H9 (cell line): Measurements from ENCODE around the gene RBPJL. TPM values are rescaled to one million over a fixed set of nuclear protein-coding genes. Genes with fewer than 3 reads are reported as not detected.

Experiments
- DNase-seq: peaks from one replicate; pipeline ENCODE4 v3.0.0-alpha.2; 2017
- H2AFZ ChIP-seq: one replicate; pipeline ENCODE4 v1.6.1; 2013; ENCODE audit warnings: mild to moderate bottlenecking, low read length, control low read depth, moderate library complexity
- H2AK5ac ChIP-seq: 2 replicates; pipeline ENCODE4 v1.6.1; 2013; ENCODE audit warnings: low read length, control low read depth, mixed read lengths; ENCODE audit not compliant: insufficient read length
- H2BK120ac ChIP-seq: one replicate; pipeline ENCODE4 v1.6.1; 2013; ENCODE audit warnings: low read depth, mild to moderate bottlenecking, low read length, control low read depth, inconsistent platforms; ENCODE audit not compliant: poor library complexity, severe bottlenecking
- H2BK12ac ChIP-seq: 2 replicates; pipeline ENCODE4 v1.6.1; 2013; ENCODE audit warnings: low read length, control low read depth, mixed read lengths, low read depth; ENCODE audit not compliant: insufficient read length
- H2BK15ac ChIP-seq: 2 replicates; pipeline ENCODE4 v1.6.1; 2013; ENCODE audit warnings: low read depth, low read length, control low read depth
- H2BK20ac ChIP-seq: one replicate; pipeline ENCODE4 v1.6.1; 2013; ENCODE audit warnings: low read depth, mild to moderate bottlenecking, low read length, control low read depth, inconsistent platforms; ENCODE audit not compliant: poor library complexity, severe bottlenecking
- H2BK5ac ChIP-seq: 2 replicates; pipeline ENCODE4 v1.6.1; 2013; ENCODE audit warnings: low read length, control low read depth, mixed read lengths; ENCODE audit not compliant: insufficient read length
- H3K14ac ChIP-seq: 2 replicates; pipeline ENCODE4 v1.6.1; 2013; ENCODE audit warnings: low read length, control low read depth; ENCODE audit not compliant: insufficient read depth
- H3K18ac ChIP-seq: 2 replicates; pipeline ENCODE4 v1.6.1; 2013; ENCODE audit warnings: low read depth, mild to moderate bottlenecking, mixed read lengths, low read length, control low read depth; ENCODE audit not compliant: insufficient read length
- H3K23ac ChIP-seq: 2 replicates; pipeline ENCODE4 v1.6.1; 2013; ENCODE audit warnings: low read length, control low read depth, mixed read lengths, low read depth; ENCODE audit not compliant: insufficient read length
- H3K23me2 ChIP-seq: 2 replicates; pipeline ENCODE4 v1.6.1; 2013; ENCODE audit warnings: low read depth, mild to moderate bottlenecking, mixed read lengths, low read length, control low read depth; ENCODE audit not compliant: insufficient read length, poor library complexity, severe bottlenecking
- H3K27ac ChIP-seq: 2 replicates; pipeline ENCODE4 v1.5.1; 2013; ENCODE audit warnings: low read length, control low read depth, mixed read lengths, low read depth; ENCODE audit not compliant: insufficient read length
- H3K27me3 ChIP-seq: 2 replicates; pipeline ENCODE4 v1.6.1; 2013; ENCODE audit warnings: low read length, control low read depth, inconsistent platforms; ENCODE audit not compliant: insufficient read depth
- H3K4ac ChIP-seq: 2 replicates; pipeline ENCODE4 v1.6.1; 2013; ENCODE audit warnings: low read depth, mild to moderate bottlenecking, control low read depth, inconsistent platforms, low read length, moderate library complexity
- H3K4me1 ChIP-seq: 2 replicates; pipeline ENCODE4 v1.6.1; 2013; ENCODE audit warnings: low read length, control low read depth, inconsistent platforms; ENCODE audit not compliant: insufficient read depth
- H3K4me2 ChIP-seq: 2 replicates; pipeline ENCODE4 v1.6.1; 2013; ENCODE audit warnings: low read length, control low read depth, mixed read lengths; ENCODE audit not compliant: insufficient read length, insufficient read depth
- H3K56ac ChIP-seq: 2 replicates; pipeline ENCODE4 v1.6.1; 2013; ENCODE audit warnings: low read depth, mild to moderate bottlenecking, mixed read lengths, low read length, control low read depth; ENCODE audit not compliant: insufficient read length
- H3K79me1 ChIP-seq: 2 replicates; pipeline ENCODE4 v1.6.1; 2013; ENCODE audit warnings: low read depth, mild to moderate bottlenecking, moderate library complexity, low read length, control low read depth, inconsistent platforms; ENCODE audit not compliant: insufficient read depth, poor library complexity, severe bottlenecking
- H3K79me2 ChIP-seq: 2 replicates; pipeline ENCODE4 v1.6.1; 2013; ENCODE audit warnings: low read length, control low read depth, inconsistent platforms; ENCODE audit not compliant: insufficient read depth
- H3K9ac ChIP-seq: 2 replicates; pipeline ENCODE4 v1.6.1; 2013; ENCODE audit warnings: low read length, control low read depth, mixed read lengths; ENCODE audit not compliant: insufficient read length; ENCODE audit errors: extremely low read depth
- H3K9me3 ChIP-seq: one replicate; pipeline ENCODE4 v1.6.1; 2013; ENCODE audit warnings: low read depth, low read length, inconsistent platforms; ENCODE audit not compliant: control insufficient read depth
- H3T11ph ChIP-seq: one replicate; pipeline ENCODE4 v1.6.1; 2013; ENCODE audit warnings: mild to moderate bottlenecking, low read length, control low read depth, inconsistent platforms
- H4K20me1 ChIP-seq: one replicate; pipeline ENCODE4 v1.6.1; 2013; ENCODE audit not compliant: control insufficient read depth, insufficient read length, insufficient read depth
- H4K5ac ChIP-seq: 2 replicates; pipeline ENCODE4 v1.6.1; 2013; ENCODE audit warnings: low read depth, mild to moderate bottlenecking, mixed read lengths, low read length, control low read depth; ENCODE audit not compliant: insufficient read length
- H4K8ac ChIP-seq: replicated peaks from 2 replicates; pipeline ENCODE4 v1.6.1; 2013; ENCODE audit warnings: low read length, control low read depth, mixed read lengths, low read depth; ENCODE audit not compliant: insufficient read length
- H4K91ac ChIP-seq: 2 replicates; pipeline ENCODE4 v1.6.1; 2013; ENCODE audit warnings: low read depth, mild to moderate bottlenecking, moderate library complexity, mixed read lengths, low read length, control low read depth; ENCODE audit not compliant: insufficient read length
- H3K27ac Mint-ChIP-seq, 3 experiments: 2 replicates in 2 of 3; 3 replicates in 1 of 3; pipeline ENCODE4 v1.8.0; 2020 to 2021; ENCODE audit warnings: mixed read lengths in 3 of 3, mild to moderate bottlenecking in 1 of 3, moderate library complexity in 1 of 3
- H3K27me3 Mint-ChIP-seq: 2 replicates; pipeline ENCODE4 v1.8.0; 2021; ENCODE audit warnings: low read depth, mild to moderate bottlenecking, moderate library complexity, mixed read lengths
- H3K36me3 Mint-ChIP-seq, 3 experiments: 2 replicates in 2 of 3; 3 replicates in 1 of 3; pipeline ENCODE4 v1.8.0; 2020 to 2021; ENCODE audit warnings: low read depth in 3 of 3, mixed read lengths in 3 of 3; ENCODE audit not compliant: insufficient read depth in 1 of 3
- H3K4me1 Mint-ChIP-seq, 2 experiments: 2 replicates each; pipeline ENCODE4 v1.8.0; 2020; ENCODE audit warnings: mixed read lengths in 2 of 2
- H3K4me3 Mint-ChIP-seq, 2 experiments: 2 replicates in 1 of 2; 3 replicates in 1 of 2; pipeline ENCODE4 v1.8.0; 2020 to 2021; ENCODE audit warnings: mild to moderate bottlenecking in 2 of 2, mixed read lengths in 2 of 2, moderate library complexity in 1 of 2
- H3K9me3 Mint-ChIP-seq, 2 experiments: 2 replicates in 1 of 2; 3 replicates in 1 of 2; pipeline ENCODE4 v1.8.0; 2020; ENCODE audit warnings: mild to moderate bottlenecking in 2 of 2, mixed read lengths in 2 of 2, moderate library complexity in 1 of 2
- CTCF ChIP-seq: fragments of 200-600 bp; sonication (generic); conservative IDR thresholded peaks from 3 replicates; pipeline ENCODE4 v1.8.0; 2021; ENCODE audit warnings: antibody characterized with exemption, mild to moderate bottlenecking
- WGBS: extraction: QIAGEN DNeasy Blood & Tissue Kit; methylation state at CpG from one replicate; pipeline ENCODE4 v1.1.7; 2013; ENCODE audit warnings: missing lambda C conversion rate, low lambda C conversion rate, mixed read lengths; ENCODE audit not compliant: insufficient read length; ENCODE audit errors: extremely low coverage; 5-methylcytosine and 5-hydroxymethylcytosine counted together
- total RNA-seq: library from RNA; stranded (reverse); gene quantifications from 2 replicates; pipeline ENCODE4 v1.2.1, GENCODE V29; 2021

RBPJL gene
- total RNA-seq, 1 experiment from 2014 or later: 0.28 TPM

- Mint-ChIP-seq H3K27me3 (peaks cover 65% of the 10 kb centered on the region), H3K4me3 (no peak overlapping the region), H3K4me1 (peaks cover 12 to 13% of the 10 kb centered on the region in 2 experiments), H3K36me3 (peaks cover 5 to 15% (median 9%) of the 10 kb centered on the region in 3 experiments; a peak in 6 of 7 replicates), H3K9me3 (peaks cover 20 to 21% of the 10 kb centered on the region in 2 experiments), H3K27ac (no peak overlapping the region)
- no CpG with 5 or more reads among the region's 9 CpGs for WGBS
- no peak overlapping the region for H2BK15ac ChIP-seq
- H3T11ph ChIP-seq: no peak overlapping the region
- H2AFZ ChIP-seq: no peak overlapping the region
- peaks cover 5% of the 10 kb centered on the region; the same call in 1 of the 2 replicates for H3K27me3 ChIP-seq
- no peak overlapping the region for H3K14ac ChIP-seq
- no peak overlapping the region for H4K8ac ChIP-seq
- H3K4ac ChIP-seq: no peak overlapping the region
- no peaks in the 10 kb centered on the region for H3K79me1 ChIP-seq
- H3K4me1 ChIP-seq: peaks cover 2% of the 10 kb centered on the region; the same call in 1 of the 2 replicates
- H3K4me2 ChIP-seq: no peak overlapping the region
- H2BK12ac ChIP-seq: no peak overlapping the region
- no peaks in the 10 kb centered on the region for H3K79me2 ChIP-seq
- H3K9me3 ChIP-seq: no peaks in the 10 kb centered on the region
- H3K27ac ChIP-seq: no peak overlapping the region
- no peaks in the 10 kb centered on the region for H4K20me1 ChIP-seq
- no peak overlapping the region for H3K9ac ChIP-seq
- H4K5ac ChIP-seq: no peak overlapping the region
- no peak overlapping the region for H2AK5ac ChIP-seq
- H3K56ac ChIP-seq: no peak overlapping the region
- H3K23me2 ChIP-seq: peaks cover 7% of the 10 kb centered on the region
- H2BK120ac ChIP-seq: no peak overlapping the region
- H3K23ac ChIP-seq: no peak overlapping the region
- H4K91ac ChIP-seq: no peak overlapping the region
- no peak overlapping the region for H3K18ac ChIP-seq
- TF ChIP-seq CTCF: no peak
- H2BK20ac ChIP-seq: no peak overlapping the region
- H2BK5ac ChIP-seq: no peak overlapping the region
- DNase-seq: no peak
Observed at GRCh38 chr20:45291526-45291925, 15.1 kb upstream of the RBPJL start.
